ENCODE data around the gene ST3GAL2.

Gene ST3GAL2

GRCh38 chr16:70421473-70422311 lies 17.2 kb downstream of the ST3GAL2 start:
- no peak overlapping the region for H3K27ac ChIP-seq

GRCh38 chr16:70421014-70421413 lies 17.9 kb downstream of the ST3GAL2 start:
- no peak for TF ChIP-seq CTCF (IDR thresholded peaks at IDR 0.05)
- Histone ChIP-seq H3K9me3 (ENCODE audit: control insufficient read depth, low read length) (no peaks in the 10 kb centered on the region), H3K4me1 (peaks cover 50% of the 10 kb centered on the region), H3K27ac (no peak overlapping the region), H3K36me3 (ENCODE audit: control insufficient read depth, insufficient read depth, low read length) (no peaks in the 10 kb centered on the region), H3K9ac (no peak overlapping the region), H3K4me3 (ENCODE audit: low read depth, low read length) (no peak overlapping the region), H3K4me2 (ENCODE audit: low read length) (no peak overlapping the region), H2AFZ (no peak overlapping the region), H3K79me2 (peaks cover 93% of the 10 kb centered on the region), H3K27me3 (ENCODE audit: control insufficient read depth, insufficient read depth, low read length) (no peaks in the 10 kb centered on the region)

More at GRCh38 chr16:70421473-70422311, 17.2 kb downstream of the ST3GAL2 start:
- Histone ChIP-seq H3K4me1 (peaks cover 50% of the 10 kb centered on the region), H3K27me3 (ENCODE audit: control insufficient read depth, insufficient read depth, low read length) (no peaks in the 10 kb centered on the region), H3K9me3 (ENCODE audit: control insufficient read depth, low read length) (no peaks in the 10 kb centered on the region), H3K4me2 (ENCODE audit: low read length) (no peak overlapping the region), H3K36me3 (ENCODE audit: control insufficient read depth, insufficient read depth, low read length) (no peaks in the 10 kb centered on the region), H3K4me3 (ENCODE audit: low read depth, low read length) (no peak overlapping the region), H2AFZ (no peak overlapping the region), H3K79me2 (peaks cover 95% of the 10 kb centered on the region), H3K9ac (no peak overlapping the region)
- no peak for TF ChIP-seq CTCF (IDR thresholded peaks at IDR 0.05)

- Histone ChIP-seq H3K9ac (no peak overlapping the region), H3K4me3 (ENCODE audit: low read depth, low read length) (no peak overlapping the region), H3K36me3 (ENCODE audit: control insufficient read depth, insufficient read depth, low read length) (no peaks in the 10 kb centered on the region), H3K79me2 (peaks cover 87% of the 10 kb centered on the region), H2AFZ (no peak overlapping the region), H3K4me1 (peaks cover 46% of the 10 kb centered on the region), H3K4me2 (ENCODE audit: low read length) (no peak overlapping the region), H3K27me3 (ENCODE audit: control insufficient read depth, insufficient read depth, low read length) (no peaks in the 10 kb centered on the region), H3K9me3 (ENCODE audit: control insufficient read depth, low read length) (no peaks in the 10 kb centered on the region), H3K27ac (no peak overlapping the region)
- TF ChIP-seq CTCF (IDR thresholded peaks at IDR 0.05), result no peak
Observed at GRCh38 chr16:70419384-70420327, 19.2 kb downstream of the ST3GAL2 start.

GRCh38 chr16:70418993-70419318 lies 19.9 kb downstream of the ST3GAL2 start:
- Histone ChIP-seq H3K27me3 (ENCODE audit: control insufficient read depth, insufficient read depth, low read length) (no peaks in the 10 kb centered on the region), H3K4me3 (ENCODE audit: low read depth, low read length) (no peak overlapping the region), H3K9me3 (ENCODE audit: control insufficient read depth, low read length) (no peaks in the 10 kb centered on the region), H3K36me3 (ENCODE audit: control insufficient read depth, insufficient read depth, low read length) (no peaks in the 10 kb centered on the region), H3K27ac (no peak overlapping the region), H3K4me1 (peaks cover 46% of the 10 kb centered on the region), H3K4me2 (ENCODE audit: low read length) (no peak overlapping the region), H2AFZ (no peak overlapping the region), H3K79me2 (peaks cover 84% of the 10 kb centered on the region), H3K9ac (no peak overlapping the region)
- no peak for TF ChIP-seq CTCF (IDR thresholded peaks at IDR 0.05)

Measured in parathyroid adenoma (tissue), 2 donors.